Thoracic aorta (tissue), 2 donors: ENCODE results near the gene TMEM35B. TPM values are rescaled to one million over a fixed set of nuclear protein-coding genes. Genes with fewer than 3 reads are reported as not detected.

Source experiments
- ATAC-seq: fragments of 150-250 bp; one replicate; pipeline ENCODE4 v1.8.0; 2017; ENCODE audit warnings: low read depth; ENCODE audit not compliant: insufficient number of reproducible peaks, low FRiP score
- DNase-seq: peaks from one replicate; pipeline ENCODE4 v3.0.0-alpha.2; 2020; ENCODE audit warnings: low spot score
- H3K27ac ChIP-seq, 2 donors: fragments of 200-600 bp; sonication (generic); 1 replicate in 1 of 2; 2 replicates in 1 of 2; pipeline ENCODE4 v1.5.1; 2016; ENCODE audit warnings: mild to moderate bottlenecking in 2 of 2, moderate library complexity in 2 of 2
- H3K27me3 ChIP-seq: fragments of 200-600 bp; sonication (generic); replicated peaks from 2 replicates; pipeline ENCODE4 v1.6.0; 2016; ENCODE audit warnings: mild to moderate bottlenecking; ENCODE audit not compliant: insufficient read depth
- H3K36me3 ChIP-seq: fragments of 200-600 bp; sonication (generic); one replicate; pipeline ENCODE4 v1.5.1; 2016
- H3K4me1 ChIP-seq, 2 donors: fragments of 200-600 bp; sonication (generic); 1 replicate in 1 of 2; 2 replicates in 1 of 2; pipeline versions ENCODE4 v1.5.1 to v1.6.0; 2016; ENCODE audit warnings: low read depth in 2 of 2, mild to moderate bottlenecking in 1 of 2; ENCODE audit not compliant: control insufficient read depth in 1 of 2
- H3K4me3 ChIP-seq: fragments of 200-600 bp; sonication (generic); 2 replicates; pipeline ENCODE4 v1.5.1; 2016; ENCODE audit warnings: mild to moderate bottlenecking
- H3K9me3 ChIP-seq: fragments of 200-600 bp; sonication (generic); 2 replicates; pipeline ENCODE4 v1.5.1; 2016
- CTCF ChIP-seq: fragments of 200-600 bp; sonication (generic); IDR thresholded peaks from one replicate; pipeline ENCODE4 v1.5.1; 2019; ENCODE audit warnings: antibody characterized with exemption
- total RNA-seq, 2 donors: library from RNA; depleted of rRNA; stranded (reverse); fragments of >200 nt; gene quantifications; one replicate each; pipeline versions ENCODE4 v1.1.0 to v1.2.3, GENCODE V29; 2016

Gene TMEM35B
- total RNA-seq = 10 to 100 TPM; 44.5 to 47.3 TPM

GRCh38 chr1:34984793-34985608, at the start of gene TMEM35B:
TMEM35B (minus strand) TSS chr1:34985347; CDS start chr1:34985305, 42 bp downstream.
- H3K4me1 ChIP-seq = peaks cover 18 to 28% of the 10 kb centered on the region in 2 donors
- peak within 1 kb of the TSS; percentile 87 to 97 for H3K27ac ChIP-seq
- H3K9me3 ChIP-seq = no peaks in the 10 kb centered on the region
- peak; percentile 29 for TF ChIP-seq CTCF
- H3K36me3 ChIP-seq = peaks cover 6% of the 10 kb centered on the region
- H3K4me3 ChIP-seq = peak within 1 kb of the TSS; percentile 87
- peak; percentile 80 for ATAC-seq
- no peaks in the 10 kb centered on the region for H3K27me3 ChIP-seq
- DNase-seq = no peak

DNA sequence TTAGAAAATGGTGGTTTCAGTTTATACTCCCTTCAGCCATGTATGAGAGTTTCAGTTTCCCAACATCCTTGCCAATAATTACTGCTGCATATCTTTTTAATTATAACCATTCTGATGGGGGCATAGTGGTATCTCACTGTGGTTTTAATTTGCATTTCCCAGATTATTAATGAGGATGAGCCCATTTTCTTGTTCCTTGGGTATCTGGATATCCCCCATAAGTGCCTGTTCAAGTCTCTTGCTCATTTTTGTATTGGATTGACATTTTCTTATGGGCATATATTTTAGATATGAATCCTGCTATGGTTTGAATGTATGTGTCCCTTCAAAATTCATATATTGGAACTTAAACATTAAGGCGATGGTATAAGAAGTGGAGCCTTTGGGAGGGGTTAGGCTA, 48.2 kb upstream of the TMEM35B start:
- Histone ChIP-seq H3K4me1 (peaks cover 19 to 21% of the 10 kb centered on the region in 2 donors), H3K9me3 (peaks cover 9% of the 10 kb centered on the region), H3K4me3 (no peak overlapping the region), H3K27me3 (no peaks in the 10 kb centered on the region), H3K27ac (no peak overlapping the region), H3K36me3 (no peaks in the 10 kb centered on the region)
- DNase-seq (no peak), ATAC-seq (no peak)
- TF ChIP-seq CTCF = no peak

DNA sequence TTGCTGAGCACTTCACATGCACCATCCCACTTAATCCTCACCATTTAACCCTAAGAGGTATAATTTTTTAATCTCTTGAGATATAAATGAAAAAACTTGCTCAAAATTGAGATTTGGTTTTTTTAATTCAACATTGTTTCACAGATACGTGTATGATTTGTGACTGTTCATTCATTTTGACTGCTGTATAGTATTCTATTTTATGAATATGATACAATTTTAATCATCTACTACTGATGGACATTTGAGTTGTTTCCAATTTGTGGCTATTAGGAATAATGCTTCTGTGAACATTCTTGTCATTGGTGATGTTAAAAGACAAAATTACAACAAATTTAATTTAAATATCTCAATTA, 47.2 kb upstream of the TMEM35B start:
- Histone ChIP-seq H3K4me3 (peak overlapping the region; percentile 92), H3K36me3 (no peaks in the 10 kb centered on the region), H3K4me1 (peaks cover 19 to 26% of the 10 kb centered on the region in 2 donors), H3K27ac (no peak overlapping the region), H3K27me3 (no peaks in the 10 kb centered on the region), H3K9me3 (peaks cover 9% of the 10 kb centered on the region)
- ATAC-seq (no peak), DNase-seq (no peak)
- TF ChIP-seq CTCF = no peak

- Histone ChIP-seq H3K27ac (peak overlapping the region; percentile 87 to 95), H3K36me3 (no peaks in the 10 kb centered on the region), H3K9me3 (peaks cover 9% of the 10 kb centered on the region), H3K4me1 (peaks cover 19 to 26% of the 10 kb centered on the region in 2 donors), H3K4me3 (peak overlapping the region; percentile 92), H3K27me3 (no peaks in the 10 kb centered on the region)
- DNase-seq = no peak
- TF ChIP-seq CTCF = no peak
- no peak for ATAC-seq
These were observed 45.8 kb upstream of the TMEM35B start for GRCh38 chr1:35030756-35031446.

GRCh38 chr1:35030338-35030737, 45.2 kb upstream of the TMEM35B start:
- Histone ChIP-seq H3K9me3 (peaks cover 9% of the 10 kb centered on the region), H3K36me3 (no peaks in the 10 kb centered on the region), H3K27me3 (no peaks in the 10 kb centered on the region), H3K27ac (peak overlapping the region in 1 of 2 donors; percentile 95), H3K4me3 (peak overlapping the region; percentile 92), H3K4me1 (peaks cover 19 to 31% of the 10 kb centered on the region in 2 donors)
- ATAC-seq (no peak), DNase-seq (no peak)
- TF ChIP-seq CTCF = no peak
